Osteocyte (in vitro differentiated cells): Measurements from ENCODE around the gene TRPM3. TPM values are rescaled to one million over a fixed set of nuclear protein-coding genes. Genes with fewer than 3 reads are reported as not detected.
"Not testable (repeated sequence)": the region's sequence is repeated elsewhere in the genome, so short reads cannot be mapped to it uniquely, and the experiment has no call there.

Source experiments
- DNase-seq: peaks from one replicate; pipeline ENCODE4 v3.0.0; 2021; ENCODE audit warnings: mixed read lengths; ENCODE audit not compliant: unreplicated experiment; ENCODE audit errors: extremely low spot score
- H3K27ac Mint-ChIP-seq: one replicate; pipeline ENCODE4 v1.8.0; 2021; ENCODE audit warnings: mild to moderate bottlenecking, mixed read lengths; ENCODE audit not compliant: unreplicated experiment
- H3K27me3 Mint-ChIP-seq: one replicate; pipeline ENCODE4 v1.8.0; 2021; ENCODE audit warnings: mixed read lengths; ENCODE audit not compliant: unreplicated experiment
- H3K36me3 Mint-ChIP-seq: one replicate; pipeline ENCODE4 v1.8.0; 2021; ENCODE audit warnings: mixed read lengths; ENCODE audit not compliant: unreplicated experiment
- H3K4me1 Mint-ChIP-seq: one replicate; pipeline ENCODE4 v1.8.0; 2021; ENCODE audit warnings: mixed read lengths; ENCODE audit not compliant: unreplicated experiment
- H3K4me3 Mint-ChIP-seq: one replicate; pipeline ENCODE4 v1.8.0; 2021; ENCODE audit warnings: mild to moderate bottlenecking, moderate library complexity, mixed read lengths; ENCODE audit not compliant: unreplicated experiment
- H3K9me3 Mint-ChIP-seq: one replicate; pipeline ENCODE4 v1.8.0; 2021; ENCODE audit warnings: mixed read lengths; ENCODE audit not compliant: unreplicated experiment
- CTCF ChIP-seq: fragments of 200-600 bp; sonication (generic); IDR thresholded peaks from 2 replicates; pipeline ENCODE4 v1.5.0; 2021; ENCODE audit warnings: antibody characterized with exemption, mild to moderate bottlenecking, moderate library complexity
- total RNA-seq: library from RNA; stranded (reverse); gene quantifications from 2 replicates; pipeline ENCODE4 v1.2.1, GENCODE V29; 2021

The TRPM3 gene
- total RNA-seq, 1 donor from 2014 or later = 0.05 TPM

- no peak overlapping the region for H3K4me3 Mint-ChIP-seq
- H3K4me1 Mint-ChIP-seq = no peaks in the 10 kb centered on the region
- H3K27ac Mint-ChIP-seq = no peak overlapping the region
- no peaks in the 10 kb centered on the region for H3K36me3 Mint-ChIP-seq
- no peak for DNase-seq
- TF ChIP-seq CTCF = no peak
- peaks cover 5% of the 10 kb centered on the region for H3K9me3 Mint-ChIP-seq
- no peaks in the 10 kb centered on the region for H3K27me3 Mint-ChIP-seq
Measured at GRCh38 chr9:70981312-70981711, 140.1 kb downstream of the TRPM3 start.

- no peaks in the 10 kb centered on the region for H3K27me3 Mint-ChIP-seq
- H3K27ac Mint-ChIP-seq = no peak overlapping the region
- no peaks in the 10 kb centered on the region for H3K36me3 Mint-ChIP-seq
- TF ChIP-seq CTCF = no peak
- peaks cover 5% of the 10 kb centered on the region for H3K9me3 Mint-ChIP-seq
- no peak overlapping the region for H3K4me3 Mint-ChIP-seq
- H3K4me1 Mint-ChIP-seq = no peaks in the 10 kb centered on the region
- DNase-seq = no peak
Measured at GRCh38 chr9:70979966-70980365, 141.5 kb downstream of the TRPM3 start.

GRCh38 chr9:70978085-70978484 lies 143.3 kb downstream of the TRPM3 start:
- no peaks in the 10 kb centered on the region for H3K36me3 Mint-ChIP-seq
- TF ChIP-seq CTCF = no peak
- no peak overlapping the region for H3K4me3 Mint-ChIP-seq
- H3K9me3 Mint-ChIP-seq = peaks cover 2% of the 10 kb centered on the region
- no peaks in the 10 kb centered on the region for H3K27me3 Mint-ChIP-seq
- no peak for DNase-seq
- no peaks in the 10 kb centered on the region for H3K4me1 Mint-ChIP-seq
- no peak overlapping the region for H3K27ac Mint-ChIP-seq

GRCh38 chr9:70975821-70976220 lies 145.6 kb downstream of the TRPM3 start:
- no peak overlapping the region for H3K27ac Mint-ChIP-seq
- no peak for TF ChIP-seq CTCF
- H3K4me3 Mint-ChIP-seq = no peak overlapping the region
- H3K9me3 Mint-ChIP-seq = no peaks in the 10 kb centered on the region
- H3K4me1 Mint-ChIP-seq = no peaks in the 10 kb centered on the region
- no peaks in the 10 kb centered on the region for H3K27me3 Mint-ChIP-seq
- DNase-seq = no peak
- no peaks in the 10 kb centered on the region for H3K36me3 Mint-ChIP-seq

GRCh38 chr9:70971723-70972122 lies 149.7 kb downstream of the TRPM3 start:
- Mint-ChIP-seq H3K27ac (no peak overlapping the region), H3K9me3 (no peaks in the 10 kb centered on the region), H3K4me1 (no peaks in the 10 kb centered on the region), H3K4me3 (no peak overlapping the region), H3K27me3 (no peaks in the 10 kb centered on the region), H3K36me3 (no peaks in the 10 kb centered on the region)
- no peak for DNase-seq
- no peak for TF ChIP-seq CTCF

GRCh38 chr9:70966380-70966779 lies 155.0 kb downstream of the TRPM3 start:
- DNase-seq, H3K4me3 Mint-ChIP-seq, H3K27ac Mint-ChIP-seq, H3K4me1 Mint-ChIP-seq, H3K9me3 Mint-ChIP-seq, H3K27me3 Mint-ChIP-seq, H3K36me3 Mint-ChIP-seq: not testable (repeated sequence)
